Neural cell (in vitro differentiated cells): ENCODE measurements around the gene HDAC9.

Experiments used
- EP300 ChIP-seq: fragments of 450-650 bp; conservative IDR thresholded peaks from 2 replicates; pipeline ENCODE4 v1.6.1; 2014; ENCODE audit warnings: antibody characterized with exemption, mild to moderate bottlenecking, moderate library complexity; ENCODE audit not compliant: poor library complexity, severe bottlenecking
- POLR2AphosphoS5 ChIP-seq: IDR thresholded peaks from 2 replicates; pipeline ENCODE4 v1.6.1; 2012
- TF ChIP-seq, protein P1 (sequence below): fragments of 450-650 bp; IDR thresholded peaks from 2 replicates; pipeline ENCODE4 v1.5.1; 2014; ENCODE audit warnings: antibody characterized with exemption, mild to moderate bottlenecking, moderate library complexity; ENCODE audit not compliant: poor library complexity, severe bottlenecking

DNA sequence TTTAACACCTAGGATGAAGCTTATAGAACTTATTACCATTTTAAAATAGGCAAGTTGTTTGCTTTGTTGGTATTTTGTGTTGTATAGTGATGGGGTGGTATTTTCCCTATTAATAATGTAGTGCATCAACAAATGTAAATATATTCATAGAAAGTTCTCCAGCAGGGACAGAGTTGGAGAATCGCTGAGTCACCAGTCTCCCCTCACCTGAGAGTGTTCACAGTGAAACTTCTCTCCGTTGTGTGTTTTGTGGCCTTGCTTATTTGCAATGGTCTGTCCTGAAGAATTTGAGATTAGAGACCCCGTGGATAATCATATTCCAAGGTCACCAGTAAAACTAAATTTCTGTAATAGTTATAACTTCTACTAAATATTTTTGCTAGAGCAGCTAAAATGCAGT lies 51.0 kb downstream of the HDAC9 start:
- TF ChIP-seq, protein P1, sequence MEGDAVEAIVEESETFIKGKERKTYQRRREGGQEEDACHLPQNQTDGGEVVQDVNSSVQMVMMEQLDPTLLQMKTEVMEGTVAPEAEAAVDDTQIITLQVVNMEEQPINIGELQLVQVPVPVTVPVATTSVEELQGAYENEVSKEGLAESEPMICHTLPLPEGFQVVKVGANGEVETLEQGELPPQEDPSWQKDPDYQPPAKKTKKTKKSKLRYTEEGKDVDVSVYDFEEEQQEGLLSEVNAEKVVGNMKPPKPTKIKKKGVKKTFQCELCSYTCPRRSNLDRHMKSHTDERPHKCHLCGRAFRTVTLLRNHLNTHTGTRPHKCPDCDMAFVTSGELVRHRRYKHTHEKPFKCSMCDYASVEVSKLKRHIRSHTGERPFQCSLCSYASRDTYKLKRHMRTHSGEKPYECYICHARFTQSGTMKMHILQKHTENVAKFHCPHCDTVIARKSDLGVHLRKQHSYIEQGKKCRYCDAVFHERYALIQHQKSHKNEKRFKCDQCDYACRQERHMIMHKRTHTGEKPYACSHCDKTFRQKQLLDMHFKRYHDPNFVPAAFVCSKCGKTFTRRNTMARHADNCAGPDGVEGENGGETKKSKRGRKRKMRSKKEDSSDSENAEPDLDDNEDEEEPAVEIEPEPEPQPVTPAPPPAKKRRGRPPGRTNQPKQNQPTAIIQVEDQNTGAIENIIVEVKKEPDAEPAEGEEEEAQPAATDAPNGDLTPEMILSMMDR: no peak
- TF ChIP-seq POLR2AphosphoS5 (no peak), EP300 (no peak)
